HG03571 (cell line): ENCODE measurements around the gene POU4F3.

Source experiments
- ATAC-seq: cut with Tn5 transposase; IDR thresholded peaks from one replicate; pipeline ENCODE4 v1.9.1; 2021; ENCODE audit not compliant: unreplicated experiment

The POU4F3 gene

GRCh38 chr5:146390469-146390868 is 51.8 kb downstream of the POU4F3 start:
- no peak for ATAC-seq
